ENCODE results near the gene NAT10.

GRCh38 chr11:34158661-34159060 lies 53.2 kb downstream of the NAT10 start:
- TF ChIP-seq EZH2 (IDR thresholded peaks at IDR 0.05; ENCODE audit: low read length, unreplicated experiment) = no peak
- no peak for TF ChIP-seq CTCF (conservative IDR thresholded peaks at IDR 0.05; ENCODE audit: low read depth, low read length)
